Heart right ventricle (tissue), 16 donors: ENCODE measurements around the gene LRP1B. TPM values are rescaled to one million over a fixed set of nuclear protein-coding genes. Genes with fewer than 3 reads are reported as not detected.

Source experiments
- ATAC-seq, 8 donors: fragments of 200-7000 bp; cut with Tn5 transposase; one replicate each; pipeline ENCODE4 v1.9.1; 2020; ENCODE audit warnings: mild to moderate bottlenecking in 8 of 8, moderate library complexity in 8 of 8, moderate number of reproducible peaks in 1 of 8
- DNase-seq, 2 donors: peaks; one replicate each; pipeline ENCODE4 v3.0.0-alpha.2; 2020
- H3K27ac ChIP-seq, 10 donors: fragments of 200-600 bp; sonication (generic) in 2 of 10; one replicate each; pipeline versions ENCODE4 v1.5.0 to v1.8.0; 2020 to 2022; ENCODE audit warnings: mild to moderate bottlenecking in 3 of 10
- H3K27me3 ChIP-seq, 7 donors: fragments of 200-600 bp; one replicate each; pipeline ENCODE4 v1.8.0; 2021 to 2022; ENCODE audit warnings: mild to moderate bottlenecking in 2 of 7
- H3K36me3 ChIP-seq, 9 donors: fragments of 200-600 bp; sonication (generic) in 1 of 9; one replicate each; pipeline versions ENCODE4 v1.5.0 to v1.8.0; 2020 to 2022; ENCODE audit warnings: mild to moderate bottlenecking in 2 of 9
- H3K4me1 ChIP-seq, 9 donors: fragments of 200-600 bp; sonication (generic) in 1 of 9; one replicate each; pipeline versions ENCODE4 v1.5.0 to v1.8.0; 2020 to 2022; ENCODE audit warnings: mild to moderate bottlenecking in 4 of 9
- H3K4me3 ChIP-seq, 10 donors: fragments of 200-600 bp; sonication (generic) in 2 of 10; one replicate each; pipeline versions ENCODE4 v1.5.0 to v1.8.0; 2020 to 2022; ENCODE audit warnings: mild to moderate bottlenecking in 7 of 10, moderate library complexity in 2 of 10
- H3K9me3 ChIP-seq, 11 donors: fragments of 200-600 bp in 10 of 11; sonication (generic) in 2 of 11; one replicate each; pipeline versions ENCODE4 v1.5.0 to v1.8.0; 2013 to 2022; ENCODE audit warnings: mild to moderate bottlenecking in 2 of 11, control low read depth in 1 of 11, moderate library complexity in 1 of 11
- WGBS, 2 donors: extraction: QIAGEN DNeasy Blood & Tissue Kit; methylation state at CpG; one replicate each; pipeline ENCODE4 v1.1.7; 2013; ENCODE audit warnings: inconsistent platforms in 1 of 2; 5-methylcytosine and 5-hydroxymethylcytosine counted together
- intact Hi-C, 10 donors: fragments of 100-400 bp; cut with DNase I; formaldehyde crosslinking; loops; one replicate each; pipeline versions ENCODE4 v1.11.1 to v1.14.2; 2022
- polyA plus RNA-seq, 2 donors: library from polyadenylated mRNA; stranded (reverse); fragments of 200-250 nt; gene quantifications; one replicate each; pipeline ENCODE4 v1.2.3, GENCODE V29; 2013
- total RNA-seq, 10 donors: library from RNA; stranded (reverse); fragmentation: NEBNext Ultra II Directional in 3 of 10; extraction: Animal tissue kit (Norgen Biotek cat#: 25700) in 3 of 10; gene quantifications; one replicate each; pipeline versions ENCODE4 v1.2.1 to v1.2.4, GENCODE V29; 2021 to 2023
- TF ChIP-seq, protein P1 (sequence below), 9 donors: fragments of 200-600 bp; sonication (generic) in 2 of 9; IDR thresholded peaks; one replicate each; pipeline versions ENCODE4 v1.5.0 to v1.8.0; 2021 to 2022; ENCODE audit warnings: antibody characterized with exemption in 9 of 9, mild to moderate bottlenecking in 5 of 9, moderate library complexity in 1 of 9
- donor health status: Arrhythmogenic right ventricular cardiomyopathy.
- donor health status: ischemic (EF 13 %, LVEDD 7.1; RV severe dilation, severe dysfunction).
- donor health status: healthy with polysubstance abuse.
- donor health status: DM: no; HTN: yes; CAD: no.
- donor health status: DM: no; HTN: no; CAD: no.
- donor health status: ischemic (EF 25% LVEDD 6.9; RV normal size, moderate dysfunction).
- donor health status: ischemic (EF 25% LVEDD 5.7; RV mildly dilated, moderate dysfunction).
- donor health status: healthy.
- donor health status: DM: yes; HTN: yes; CAD: no.
- donor health status: Ischemic cardiomyopathy.
- donor health status: ischemic (EF 35%, LVEDD 5.7; RV mildly dilated, moderate dysfunction).
- donor health status: nonischemic (EF 11% LVEDD 7.7; RV severe dilation, severe dysfunction).
- donor health status: DM: yes; HTN: yes; CAD: no.
- donor health status: PGD.
- donor health status: ischemic (EF 29% LVEDD 5.4; RV normal size, mild dysfunction).
- donor health status: nonischemic (EF 23%, LVEDD 6.1; RV moderate dilation, normal function).

LRP1B gene
- total and polyA plus RNA-seq, 12 donors, result 0.02 to 0.27 (median 0.14) TPM; not detected in 1

DNA sequence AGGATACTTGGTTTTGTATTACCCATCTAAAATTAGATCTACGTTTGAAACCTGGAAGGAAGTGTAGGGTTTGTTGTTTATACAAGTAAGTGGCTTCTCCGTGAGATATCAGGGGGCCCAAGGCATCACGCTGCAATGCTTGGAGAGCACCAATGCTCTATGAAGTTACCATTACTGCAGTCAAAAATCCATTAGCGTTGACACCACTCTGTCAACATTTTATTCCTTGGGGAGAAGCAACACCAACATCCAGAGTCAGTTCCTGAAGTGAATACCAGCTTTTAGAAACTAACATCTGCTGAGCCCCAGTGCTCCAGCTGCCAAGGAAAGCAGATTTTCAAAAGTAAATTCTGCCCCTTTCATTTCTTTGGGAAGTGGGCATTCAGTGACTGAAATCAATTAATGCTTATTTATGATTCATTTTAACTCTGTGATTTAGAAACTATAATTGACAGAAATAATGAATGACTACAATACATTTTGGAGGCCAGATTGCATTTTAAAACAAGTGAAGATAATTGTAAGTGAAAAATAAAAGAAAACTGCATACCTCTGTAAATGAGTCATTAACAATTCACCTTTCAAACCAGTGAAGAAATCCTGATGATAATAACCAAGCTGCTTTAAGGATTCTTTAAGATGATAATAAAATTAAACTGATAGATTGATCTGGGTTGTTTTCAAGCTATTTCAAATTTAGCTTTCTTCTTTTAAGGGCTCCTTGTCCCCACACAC, 30.5 kb downstream of the LRP1B start:
- H3K9me3 ChIP-seq, result no peaks in the 10 kb centered on the region
- no peak for ATAC-seq
- 46% methylated on average over 4 of the region's 4 CpGs for WGBS, 2 donors
- TF ChIP-seq, protein P1, sequence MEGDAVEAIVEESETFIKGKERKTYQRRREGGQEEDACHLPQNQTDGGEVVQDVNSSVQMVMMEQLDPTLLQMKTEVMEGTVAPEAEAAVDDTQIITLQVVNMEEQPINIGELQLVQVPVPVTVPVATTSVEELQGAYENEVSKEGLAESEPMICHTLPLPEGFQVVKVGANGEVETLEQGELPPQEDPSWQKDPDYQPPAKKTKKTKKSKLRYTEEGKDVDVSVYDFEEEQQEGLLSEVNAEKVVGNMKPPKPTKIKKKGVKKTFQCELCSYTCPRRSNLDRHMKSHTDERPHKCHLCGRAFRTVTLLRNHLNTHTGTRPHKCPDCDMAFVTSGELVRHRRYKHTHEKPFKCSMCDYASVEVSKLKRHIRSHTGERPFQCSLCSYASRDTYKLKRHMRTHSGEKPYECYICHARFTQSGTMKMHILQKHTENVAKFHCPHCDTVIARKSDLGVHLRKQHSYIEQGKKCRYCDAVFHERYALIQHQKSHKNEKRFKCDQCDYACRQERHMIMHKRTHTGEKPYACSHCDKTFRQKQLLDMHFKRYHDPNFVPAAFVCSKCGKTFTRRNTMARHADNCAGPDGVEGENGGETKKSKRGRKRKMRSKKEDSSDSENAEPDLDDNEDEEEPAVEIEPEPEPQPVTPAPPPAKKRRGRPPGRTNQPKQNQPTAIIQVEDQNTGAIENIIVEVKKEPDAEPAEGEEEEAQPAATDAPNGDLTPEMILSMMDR (IDR thresholded peaks at IDR 0.05), result no peak
- no peaks in the 10 kb centered on the region for H3K4me1 ChIP-seq
- H3K4me3 ChIP-seq, result no peak overlapping the region
- H3K36me3 ChIP-seq, result no peaks in the 10 kb centered on the region
- no peaks in the 10 kb centered on the region for H3K27me3 ChIP-seq
- no peak overlapping the region for H3K27ac ChIP-seq
- intact Hi-C loops, result no loop called here
- DNase-seq, result no peak

DNA sequence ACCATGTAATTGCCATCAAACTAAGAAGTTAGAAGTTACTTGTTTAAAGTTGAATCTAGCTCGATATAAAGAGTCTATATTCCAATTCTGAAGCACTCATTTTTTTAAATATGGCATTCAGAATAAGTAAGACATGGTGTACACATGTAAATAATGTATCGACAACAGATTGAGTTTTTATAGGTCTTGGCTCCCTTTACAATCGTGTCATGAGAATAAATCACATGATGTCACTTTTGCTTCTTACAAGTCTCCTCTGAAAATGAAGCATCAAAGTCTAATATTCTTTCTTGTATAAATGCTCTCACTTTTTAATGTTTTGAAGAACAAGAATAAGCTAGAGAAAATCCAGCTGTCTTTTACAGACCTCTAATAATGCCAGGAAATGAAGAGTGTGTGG, 33.1 kb downstream of the LRP1B start:
- DNase-seq, result no peak

DNA sequence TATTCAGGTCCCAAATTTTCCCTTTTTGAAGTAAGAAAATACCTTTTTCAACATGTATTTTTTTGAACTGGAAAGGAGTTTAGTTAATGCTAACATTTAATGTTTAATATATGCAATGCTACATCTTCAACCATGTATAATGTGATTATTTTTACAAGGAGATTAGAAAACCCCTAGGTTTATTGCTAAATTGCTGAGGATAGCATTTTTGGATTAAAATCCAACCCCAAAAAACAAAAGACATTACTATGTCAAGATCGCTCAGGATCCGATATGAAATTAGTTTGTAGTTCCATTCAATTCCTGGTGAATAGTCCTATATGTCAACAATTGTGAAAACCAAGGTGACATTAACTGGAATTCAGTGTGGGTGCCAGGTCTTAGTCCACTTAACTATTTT, 35.2 kb downstream of the LRP1B start:
- TF ChIP-seq, protein P1 (IDR thresholded peaks at IDR 0.05), result no peak
- Histone ChIP-seq H3K4me1 (no peaks in the 10 kb centered on the region), H3K27ac (no peak overlapping the region), H3K27me3 (no peaks in the 10 kb centered on the region), H3K9me3 (no peaks in the 10 kb centered on the region), H3K36me3 (no peaks in the 10 kb centered on the region), H3K4me3 (no peak overlapping the region)
- ATAC-seq (no peak), DNase-seq (no peak)
- intact Hi-C loops, result no loop called here
- WGBS, 2 donors, result 96 to 99% methylated on average over 2 of the region's 2 CpGs

More for the DNA sequence above, 33.1 kb downstream of the LRP1B start:
- no peaks in the 10 kb centered on the region for H3K9me3 ChIP-seq
- TF ChIP-seq, protein P1 (IDR thresholded peaks at IDR 0.05), result no peak
- H3K36me3 ChIP-seq, result no peaks in the 10 kb centered on the region
- ATAC-seq, result no peak
- H3K27ac ChIP-seq, result no peak overlapping the region
- H3K4me1 ChIP-seq, result no peaks in the 10 kb centered on the region
- intact Hi-C loops, result no loop called here
- no peaks in the 10 kb centered on the region for H3K27me3 ChIP-seq
- no peak overlapping the region for H3K4me3 ChIP-seq
- WGBS, 2 donors, result 75 to 78% methylated on average over 3 of the region's 3 CpGs

DNA sequence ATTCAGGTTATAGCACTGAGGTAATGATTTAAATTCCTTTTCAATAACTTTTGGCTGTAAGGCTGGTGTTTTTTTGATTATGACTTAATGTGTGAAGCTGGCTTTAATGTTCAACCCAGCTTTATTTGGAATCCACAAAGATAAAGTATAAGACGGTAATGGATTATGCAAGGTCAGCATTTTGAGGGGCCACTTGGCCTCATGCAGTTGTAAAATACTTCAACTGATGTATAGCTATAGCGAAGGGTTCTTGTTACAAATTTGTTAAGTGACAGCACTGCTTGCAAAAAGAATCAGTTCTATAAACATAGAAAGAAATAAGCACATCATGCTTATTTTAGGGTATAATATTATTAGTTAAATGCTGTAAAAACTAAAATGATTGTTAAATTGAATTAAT, 36.6 kb downstream of the LRP1B start:
- 77 to 79% methylated on average over 2 of the region's 2 CpGs for WGBS, 2 donors
- DNase-seq (no peak), ATAC-seq (no peak)
- H3K27ac ChIP-seq, result no peak overlapping the region
- TF ChIP-seq, protein P1 (IDR thresholded peaks at IDR 0.05), result no peak
- H3K9me3 ChIP-seq, result no peaks in the 10 kb centered on the region
- H3K27me3 ChIP-seq, result no peaks in the 10 kb centered on the region
- no peaks in the 10 kb centered on the region for H3K4me1 ChIP-seq
- intact Hi-C loops, result no loop called here
- H3K36me3 ChIP-seq, result no peaks in the 10 kb centered on the region
- H3K4me3 ChIP-seq, result no peak overlapping the region
